Endodermal cell (in vitro differentiated cells): ENCODE measurements around the gene PLA2G15. TPM values are rescaled to one million over a fixed set of nuclear protein-coding genes. Genes with fewer than 3 reads are reported as not detected.

ENCODE experiments used
- DNase-seq: peaks from one replicate; pipeline ENCODE4 v3.0.0-alpha.2; 2017
- H3K27ac ChIP-seq: 2 replicates; pipeline ENCODE4 v1.5.1; 2013; ENCODE audit warnings: mild to moderate bottlenecking, low read depth, low read length, moderate library complexity
- H3K27me3 ChIP-seq: 2 replicates; pipeline ENCODE4 v1.6.1; 2013; ENCODE audit warnings: mild to moderate bottlenecking, low read length, moderate library complexity; ENCODE audit not compliant: insufficient read depth, control insufficient read depth, poor library complexity, severe bottlenecking
- H3K36me3 ChIP-seq: 2 replicates; pipeline ENCODE4 v1.7.0; 2013; ENCODE audit warnings: mild to moderate bottlenecking, low read length, moderate library complexity; ENCODE audit not compliant: control insufficient read depth, insufficient read depth
- H3K4me1 ChIP-seq: one replicate; pipeline ENCODE4 v1.7.0; 2013; ENCODE audit warnings: low read length; ENCODE audit not compliant: control insufficient read depth, insufficient read depth
- H3K4me3 ChIP-seq: 2 replicates; pipeline ENCODE4 v1.5.1; 2013; ENCODE audit warnings: mild to moderate bottlenecking, low read length, moderate library complexity
- H3K9ac ChIP-seq: 2 replicates; pipeline ENCODE4 v1.6.1; 2013; ENCODE audit warnings: mild to moderate bottlenecking, low read length, moderate library complexity; ENCODE audit not compliant: poor library complexity, severe bottlenecking; ENCODE audit errors: extremely low read depth
- H3K9me3 ChIP-seq: 2 replicates; pipeline ENCODE4 v1.6.1; 2013; ENCODE audit warnings: mild to moderate bottlenecking, low read length, moderate library complexity; ENCODE audit not compliant: control insufficient read depth
- H3K27ac Mint-ChIP-seq: 2 replicates; pipeline ENCODE4 v1.8.0; 2020; ENCODE audit warnings: mixed read lengths
- H3K27me3 Mint-ChIP-seq: 2 replicates; pipeline ENCODE4 v1.8.0; 2021; ENCODE audit warnings: mild to moderate bottlenecking, mixed read lengths; ENCODE audit not compliant: insufficient read depth
- H3K36me3 Mint-ChIP-seq: 2 replicates; pipeline ENCODE4 v1.8.0; 2020; ENCODE audit warnings: low read depth, mixed read lengths
- H3K4me1 Mint-ChIP-seq: 2 replicates; pipeline ENCODE4 v1.8.0; 2020; ENCODE audit warnings: mixed read lengths
- H3K4me3 Mint-ChIP-seq: 2 replicates; pipeline ENCODE4 v1.8.0; 2020; ENCODE audit warnings: mild to moderate bottlenecking, moderate library complexity, mixed read lengths
- H3K9me3 Mint-ChIP-seq: 2 replicates; pipeline ENCODE4 v1.8.0; 2020; ENCODE audit warnings: mild to moderate bottlenecking, mixed read lengths
- WGBS, 2 experiments: methylation state at CpG; one replicate each; pipeline versions ENCODE4 v1.1.5 to v1.1.7; 2013; ENCODE audit warnings: missing lambda C conversion rate in 2 of 2, mixed read lengths in 1 of 2; ENCODE audit not compliant: insufficient coverage in 1 of 2, insufficient read length in 1 of 2; 5-methylcytosine and 5-hydroxymethylcytosine counted together
- total RNA-seq, 2 donors: library from RNA; stranded (reverse); fragmentation: NEBNext Ultra II Directional in 1 of 2; extraction: Animal tissue kit (Norgen Biotek cat#: 25700) in 1 of 2; gene quantifications; 2 replicates in 1 of 2; 3 replicates in 1 of 2; pipeline ENCODE4 v1.2.1, GENCODE V29; 2021
- TF ChIP-seq, protein P1 (sequence below): fragments of 200-600 bp; sonication (generic); conservative IDR thresholded peaks from 2 replicates; pipeline ENCODE4 v1.5.0; 2021; ENCODE audit warnings: antibody characterized with exemption, mild to moderate bottlenecking

Gene PLA2G15
- total RNA-seq, 2 donors from 2014 or later, result 8.7 to 10.0 TPM

DNA sequence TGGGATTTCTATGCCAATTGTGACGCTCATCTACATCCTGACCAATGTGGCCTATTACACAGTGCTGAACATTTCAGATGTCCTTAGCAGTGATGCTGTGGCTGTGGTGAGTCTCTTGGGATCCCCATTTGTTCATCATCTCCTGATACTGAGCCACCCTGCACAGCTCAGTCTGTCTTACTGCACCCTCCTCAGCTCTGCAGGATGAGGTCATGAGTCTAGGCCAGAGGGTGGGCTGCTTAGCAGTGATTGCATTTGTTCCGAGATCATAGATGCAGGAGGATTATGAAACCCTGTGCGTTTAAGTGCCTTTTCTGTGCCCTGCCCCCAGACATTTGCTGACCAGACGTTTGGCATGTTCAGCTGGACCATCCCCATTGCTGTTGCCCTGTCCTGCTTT, 46.1 kb downstream of the PLA2G15 start:
- peaks cover 19% of the 10 kb centered on the region for H3K4me1 Mint-ChIP-seq
- TF ChIP-seq, protein P1, sequence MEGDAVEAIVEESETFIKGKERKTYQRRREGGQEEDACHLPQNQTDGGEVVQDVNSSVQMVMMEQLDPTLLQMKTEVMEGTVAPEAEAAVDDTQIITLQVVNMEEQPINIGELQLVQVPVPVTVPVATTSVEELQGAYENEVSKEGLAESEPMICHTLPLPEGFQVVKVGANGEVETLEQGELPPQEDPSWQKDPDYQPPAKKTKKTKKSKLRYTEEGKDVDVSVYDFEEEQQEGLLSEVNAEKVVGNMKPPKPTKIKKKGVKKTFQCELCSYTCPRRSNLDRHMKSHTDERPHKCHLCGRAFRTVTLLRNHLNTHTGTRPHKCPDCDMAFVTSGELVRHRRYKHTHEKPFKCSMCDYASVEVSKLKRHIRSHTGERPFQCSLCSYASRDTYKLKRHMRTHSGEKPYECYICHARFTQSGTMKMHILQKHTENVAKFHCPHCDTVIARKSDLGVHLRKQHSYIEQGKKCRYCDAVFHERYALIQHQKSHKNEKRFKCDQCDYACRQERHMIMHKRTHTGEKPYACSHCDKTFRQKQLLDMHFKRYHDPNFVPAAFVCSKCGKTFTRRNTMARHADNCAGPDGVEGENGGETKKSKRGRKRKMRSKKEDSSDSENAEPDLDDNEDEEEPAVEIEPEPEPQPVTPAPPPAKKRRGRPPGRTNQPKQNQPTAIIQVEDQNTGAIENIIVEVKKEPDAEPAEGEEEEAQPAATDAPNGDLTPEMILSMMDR, result no peak
- H3K27me3 Mint-ChIP-seq, result no peaks in the 10 kb centered on the region
- Histone ChIP-seq H3K4me1 (no peaks in the 10 kb centered on the region), H3K27me3 (no peaks in the 10 kb centered on the region), H3K4me3 (no peak overlapping the region), H3K36me3 (peaks cover 86% of the 10 kb centered on the region), H3K9me3 (no peaks in the 10 kb centered on the region), H3K27ac (no peak overlapping the region), H3K9ac (no peak overlapping the region)
- no peaks in the 10 kb centered on the region for H3K9me3 Mint-ChIP-seq
- DNase-seq, result no peak
- 87% methylated on average over 3 to 4 of the region's 4 CpGs for WGBS, 2 experiments
- H3K36me3 Mint-ChIP-seq, result peaks cover 45% of the 10 kb centered on the region
- H3K27ac Mint-ChIP-seq, result no peak overlapping the region
- H3K4me3 Mint-ChIP-seq, result no peak overlapping the region

DNA sequence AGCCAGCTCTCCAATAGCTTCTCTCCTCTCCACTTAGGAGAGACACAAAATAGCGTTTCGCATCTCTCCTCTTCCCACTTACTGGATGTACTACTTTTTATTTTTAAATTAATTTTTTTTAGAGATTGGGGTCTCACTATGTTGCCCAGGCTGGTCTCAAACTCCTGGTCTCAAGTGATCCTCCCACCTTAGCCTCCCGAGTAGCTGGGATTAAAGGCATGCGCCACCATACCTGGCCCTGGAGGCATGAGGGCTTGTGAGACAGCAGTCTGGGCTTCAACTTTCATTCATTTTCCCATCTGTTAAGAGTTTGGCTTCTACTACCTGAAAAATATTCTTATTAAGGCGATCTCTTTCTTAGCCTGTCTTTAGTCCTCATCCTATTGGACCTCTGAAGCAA, 47.3 kb downstream of the PLA2G15 start:
- Histone ChIP-seq H3K9me3 (no peaks in the 10 kb centered on the region), H3K9ac (no peak overlapping the region), H3K27me3 (no peaks in the 10 kb centered on the region), H3K4me1 (no peaks in the 10 kb centered on the region), H3K27ac (no peak overlapping the region), H3K4me3 (no peak overlapping the region), H3K36me3 (peaks cover 86% of the 10 kb centered on the region)
- no peak overlapping the region for H3K4me3 Mint-ChIP-seq
- TF ChIP-seq, protein P1, result no peak
- DNase-seq, result no peak
- H3K27me3 Mint-ChIP-seq, result no peaks in the 10 kb centered on the region
- 98 to 100% methylated on average over 3 to 5 of the region's 5 CpGs for WGBS, 2 experiments
- H3K4me1 Mint-ChIP-seq, result peaks cover 29% of the 10 kb centered on the region
- H3K27ac Mint-ChIP-seq, result no peak overlapping the region
- peaks cover 47% of the 10 kb centered on the region for H3K36me3 Mint-ChIP-seq
- no peaks in the 10 kb centered on the region for H3K9me3 Mint-ChIP-seq

DNA sequence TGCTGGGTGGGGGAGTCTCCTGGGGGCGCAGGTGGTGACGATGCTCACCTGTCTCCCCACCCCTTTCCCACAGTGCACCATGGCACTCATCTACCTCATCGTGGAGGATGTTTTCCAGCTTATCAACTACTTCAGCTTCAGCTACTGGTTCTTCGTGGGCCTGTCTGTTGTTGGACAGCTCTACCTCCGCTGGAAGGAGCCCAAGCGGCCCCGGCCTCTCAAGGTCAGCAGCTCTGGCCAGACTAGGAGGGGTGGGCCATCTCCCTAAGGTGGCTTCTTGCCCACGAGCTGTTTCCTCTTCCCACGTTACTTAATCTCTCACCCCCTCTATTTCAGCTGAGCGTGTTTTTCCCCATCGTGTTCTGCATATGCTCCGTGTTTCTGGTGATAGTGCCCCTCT, 51.1 kb downstream of the PLA2G15 start:
- H3K9me3 Mint-ChIP-seq, result no peaks in the 10 kb centered on the region
- H3K4me1 Mint-ChIP-seq, result peaks cover 47% of the 10 kb centered on the region
- H3K27me3 Mint-ChIP-seq, result no peaks in the 10 kb centered on the region
- peaks cover 58% of the 10 kb centered on the region for H3K36me3 Mint-ChIP-seq
- no peaks in the 10 kb centered on the region for H3K9me3 ChIP-seq
- WGBS, 2 experiments, result 94 to 98% methylated on average over 8 to 12 of the region's 12 CpGs
- H3K27ac Mint-ChIP-seq, result peak overlapping the region; percentile 26
- peaks cover 26% of the 10 kb centered on the region for H3K4me1 ChIP-seq
- no peak overlapping the region for H3K9ac ChIP-seq
- no peak for DNase-seq
- no peak overlapping the region for H3K4me3 ChIP-seq
- TF ChIP-seq, protein P1, result no peak
- no peak overlapping the region for H3K27ac ChIP-seq
- no peaks in the 10 kb centered on the region for H3K27me3 ChIP-seq
- no peak overlapping the region for H3K4me3 Mint-ChIP-seq
- H3K36me3 ChIP-seq, result peaks cover 87% of the 10 kb centered on the region
